HG03280 (cell line): ENCODE data around the gene TGM2.
"Not testable (repeated sequence)": the region's sequence is repeated elsewhere in the genome, so short reads cannot be mapped to it uniquely, and the experiment has no call there.

Experiments used
- ATAC-seq: cut with Tn5 transposase; IDR thresholded peaks from one replicate; pipeline ENCODE4 v1.9.1; 2021; ENCODE audit warnings: mild to moderate bottlenecking, moderate library complexity; ENCODE audit not compliant: unreplicated experiment

Gene TGM2

DNA sequence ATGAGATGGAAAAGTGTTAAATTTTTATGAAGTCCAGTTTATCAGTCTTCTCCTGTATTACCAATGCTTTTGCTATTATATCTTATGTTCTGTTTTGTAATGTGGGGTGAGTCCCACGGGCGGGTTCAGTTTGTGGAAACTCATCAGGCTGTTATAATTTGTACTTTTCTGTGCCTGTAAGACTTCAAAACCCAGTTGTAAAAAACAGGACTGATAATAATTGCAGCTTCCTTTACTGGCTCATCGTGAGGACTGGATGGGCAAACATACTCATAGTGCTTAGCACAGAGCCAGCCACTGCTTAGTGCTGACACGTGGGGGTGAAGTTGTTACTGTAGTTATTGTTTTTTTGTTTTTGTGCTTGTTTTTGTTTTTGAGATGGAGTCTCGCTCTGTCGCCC lies 45.6 kb downstream of the TGM2 start:
- ATAC-seq = no peak

DNA sequence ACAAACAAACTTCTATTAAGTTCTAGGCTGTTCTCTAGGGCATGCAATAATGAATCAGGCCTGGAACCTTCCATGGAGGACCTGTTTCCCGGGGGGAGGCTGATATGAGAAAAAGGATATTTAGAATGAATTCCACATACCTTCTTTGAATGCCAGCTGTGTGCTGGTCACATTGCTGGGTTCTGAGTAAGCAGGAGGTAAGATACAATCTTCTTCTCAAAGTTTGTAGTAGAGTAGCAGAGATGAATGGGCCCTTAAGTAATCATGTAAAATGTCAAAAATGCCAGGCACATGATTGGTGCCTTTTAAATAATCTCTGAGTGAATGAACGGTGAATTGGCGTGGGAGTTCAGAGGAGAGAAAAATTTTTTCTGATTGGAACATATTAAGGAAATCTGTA lies 47.4 kb downstream of the TGM2 start:
- ATAC-seq = no peak

GRCh38 chr20:38117205-38117604 lies 47.9 kb downstream of the TGM2 start:
- ATAC-seq = no peak

GRCh38 chr20:38116409-38117165 lies 48.5 kb downstream of the TGM2 start:
- no peak for ATAC-seq

GRCh38 chr20:38115896-38116295 lies 49.2 kb downstream of the TGM2 start:
- ATAC-seq = no peak

DNA sequence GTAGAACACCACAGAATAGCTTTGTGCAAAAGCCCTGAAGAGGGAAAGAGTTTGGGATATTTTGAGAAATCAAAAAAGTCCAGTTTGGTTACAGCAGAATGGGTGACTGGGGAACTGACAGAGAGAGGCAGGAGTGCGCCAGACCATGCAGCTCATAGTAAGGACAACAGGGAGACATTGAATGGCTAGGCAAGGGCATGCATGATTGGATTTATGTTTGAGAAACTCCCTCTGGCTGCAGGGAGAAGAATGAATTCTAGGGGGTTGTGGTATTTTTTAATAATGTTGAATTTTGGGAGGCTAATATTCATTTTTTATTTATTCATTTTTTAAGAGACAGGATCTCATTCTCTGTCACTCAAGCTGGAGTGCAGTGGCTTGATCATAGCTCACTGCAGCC lies 49.9 kb downstream of the TGM2 start:
- no peak for ATAC-seq

GRCh38 chr20:38114353-38114791 lies 50.7 kb downstream of the TGM2 start:
- ATAC-seq = no peak

DNA sequence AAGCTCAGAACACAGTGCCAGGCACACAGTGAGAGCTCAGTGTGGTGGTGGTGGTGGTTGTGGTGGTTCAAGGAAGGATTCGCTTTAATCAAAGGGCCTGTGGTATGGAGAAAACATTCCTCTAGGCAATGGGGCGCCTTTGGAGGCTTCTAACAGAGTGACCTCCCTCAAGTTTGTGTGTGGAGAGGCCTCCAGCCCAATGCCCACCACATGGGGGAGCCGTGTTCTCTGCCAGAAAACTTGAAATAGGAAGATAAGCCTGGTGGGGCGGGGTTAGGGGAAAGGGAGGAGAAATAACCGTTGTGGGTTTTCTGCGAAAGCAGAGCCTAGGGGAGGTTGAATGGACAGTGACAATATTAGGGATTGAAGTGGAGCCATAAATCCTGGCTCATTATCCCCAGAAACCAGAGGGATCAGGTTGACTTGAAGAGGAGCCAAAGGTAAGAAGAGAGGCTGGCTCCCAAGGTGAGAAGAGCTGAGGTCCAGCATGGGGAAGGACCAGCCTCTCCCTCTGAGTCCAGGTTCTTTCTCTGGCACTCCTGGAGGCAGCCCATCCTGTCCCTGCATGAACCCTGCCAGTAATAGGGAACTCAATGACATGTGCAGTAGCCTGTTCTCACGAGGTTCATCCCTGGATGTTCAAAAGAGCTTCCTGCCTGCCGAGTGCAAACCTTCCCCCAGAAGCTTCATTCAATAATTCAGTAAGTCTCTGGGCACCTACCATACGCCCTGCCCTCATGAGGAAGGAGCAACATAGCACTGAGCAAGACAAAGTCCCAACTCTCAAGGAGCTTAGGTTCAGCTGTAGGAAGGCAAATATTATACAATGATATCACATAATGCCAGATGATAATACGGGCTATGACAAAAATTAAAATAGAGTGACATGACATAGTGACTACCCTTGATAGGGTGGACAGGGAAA lies 51.4 kb downstream of the TGM2 start:
- ATAC-seq = no peak

DNA sequence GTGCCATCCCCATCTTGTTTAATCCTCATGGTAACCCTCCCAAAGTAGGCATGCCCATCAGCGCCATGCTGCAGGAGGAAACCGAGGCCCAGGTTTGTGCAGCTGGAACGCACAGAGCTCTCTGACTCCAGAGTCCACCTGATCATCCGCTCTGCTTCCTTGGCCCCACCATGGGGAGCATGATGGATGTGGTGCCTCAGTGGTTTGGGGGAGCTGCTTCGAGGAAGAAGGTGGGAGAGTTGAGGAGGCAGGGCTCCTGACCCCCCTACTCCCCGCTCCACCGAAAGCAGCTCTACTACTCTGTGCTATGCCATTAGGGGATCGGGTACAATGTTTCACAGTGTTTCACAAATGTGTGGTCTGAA lies 52.2 kb downstream of the TGM2 start:
- ATAC-seq = no peak

DNA sequence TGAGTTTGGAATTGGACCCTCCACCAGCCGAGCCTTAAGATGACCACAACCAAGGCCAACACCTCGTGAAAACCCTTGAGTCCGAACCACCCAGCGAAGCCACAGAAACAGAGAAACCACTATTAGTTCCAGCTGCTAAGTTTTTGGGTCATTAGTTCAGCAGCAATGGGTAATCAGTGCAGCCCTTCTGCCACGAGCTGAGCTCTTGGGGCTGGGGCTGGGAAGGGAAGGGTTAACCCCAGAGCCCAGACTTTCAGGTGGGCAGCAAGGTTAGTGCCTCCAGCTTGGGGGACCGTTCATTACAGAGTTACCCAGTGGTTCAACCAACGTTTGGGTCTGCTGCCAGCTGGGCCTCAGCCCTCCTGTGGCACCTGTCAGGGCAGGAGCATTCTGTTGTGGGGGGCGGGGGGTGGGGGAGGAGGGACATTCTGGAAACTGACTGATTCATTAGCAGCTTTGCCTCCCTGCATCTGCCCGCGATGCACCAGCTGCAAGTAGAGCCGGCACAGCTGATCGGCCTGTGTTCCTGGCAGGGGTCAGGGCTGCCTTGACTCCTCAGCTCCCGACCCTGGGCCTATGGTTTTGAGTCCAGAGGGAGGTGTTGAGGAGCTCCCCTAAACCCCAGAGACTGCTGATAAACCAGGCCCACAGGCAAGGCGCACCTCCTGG lies 52.7 kb downstream of the TGM2 start:
- ATAC-seq = no peak

- no peak for ATAC-seq
Observed at GRCh38 chr20:38111366-38112232, 53.5 kb downstream of the TGM2 start.

DNA sequence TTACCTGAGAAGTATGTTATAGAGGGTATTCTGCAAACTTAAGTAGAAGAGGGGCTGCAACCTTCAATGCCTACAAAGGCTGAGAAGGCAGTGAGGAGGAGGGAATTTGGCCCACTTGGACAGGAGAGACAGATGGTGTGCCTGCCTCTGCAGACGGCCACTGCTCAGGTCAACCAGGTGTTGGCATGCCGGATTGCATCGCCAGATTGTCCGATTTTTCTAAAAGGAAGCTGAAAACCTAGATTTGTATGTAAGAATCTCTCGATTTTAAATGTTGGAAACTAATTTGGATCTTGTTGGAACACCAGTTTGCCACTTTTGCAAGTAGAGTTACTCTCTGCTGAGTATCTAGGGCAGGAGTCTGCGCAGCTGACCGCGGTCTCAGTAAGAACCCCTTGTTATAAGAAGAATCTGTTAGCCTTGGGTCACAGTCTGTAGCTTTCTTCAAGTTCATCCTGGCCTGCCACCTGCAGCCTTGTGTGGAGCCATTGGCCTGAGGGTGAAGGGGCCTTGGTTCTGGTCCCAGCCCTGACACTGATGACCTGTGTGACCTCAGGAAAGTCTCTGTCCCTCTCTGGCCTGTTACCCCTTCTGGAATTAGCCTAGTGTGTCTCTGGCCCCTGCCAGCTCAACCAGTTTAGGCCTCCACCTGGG lies 54.4 kb downstream of the TGM2 start:
- no peak for ATAC-seq

DNA sequence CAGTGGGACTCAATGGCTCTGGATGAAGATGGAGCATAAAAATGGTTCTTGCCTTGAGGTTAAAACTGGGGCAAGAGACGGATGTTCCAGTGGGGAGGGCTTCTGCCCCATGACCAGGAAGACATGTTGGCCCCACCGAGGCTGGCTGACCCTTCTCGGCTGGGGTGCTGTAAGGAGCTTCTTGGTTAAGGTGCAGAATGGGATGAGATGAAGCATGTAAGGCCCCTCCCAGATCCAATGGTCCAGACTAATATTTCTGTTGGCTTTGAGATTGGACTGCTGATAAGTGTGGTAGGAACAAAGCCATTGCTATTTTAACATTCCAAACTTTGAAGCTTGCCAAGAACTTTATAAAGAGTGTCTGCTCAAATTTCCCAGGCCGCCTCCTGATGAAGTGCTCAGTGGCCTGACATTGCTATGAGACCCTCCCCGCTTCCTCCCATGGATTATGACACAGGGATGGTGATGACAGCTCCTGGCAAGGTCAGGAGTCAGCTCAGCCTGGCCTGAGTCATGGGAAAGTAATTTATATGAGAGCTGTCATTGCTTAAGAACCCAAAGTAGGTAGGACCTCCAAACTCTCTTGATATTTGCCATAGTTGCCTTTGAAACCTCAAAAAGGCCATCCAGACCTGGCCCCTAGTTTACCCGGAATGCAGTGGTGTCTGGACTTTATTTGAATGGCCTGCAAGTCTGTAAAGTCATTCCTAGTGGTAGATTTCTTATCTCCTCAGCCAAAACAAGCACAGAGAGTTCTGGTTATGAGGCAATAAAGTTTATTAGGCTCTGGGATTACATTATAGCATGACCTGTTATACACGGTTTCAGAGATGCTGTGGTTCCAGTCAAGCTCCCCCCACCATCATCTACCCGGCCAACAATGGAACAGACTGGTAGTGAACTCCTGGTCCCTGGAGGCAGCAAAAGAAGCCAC lies 55.2 kb downstream of the TGM2 start:
- ATAC-seq = no peak

DNA sequence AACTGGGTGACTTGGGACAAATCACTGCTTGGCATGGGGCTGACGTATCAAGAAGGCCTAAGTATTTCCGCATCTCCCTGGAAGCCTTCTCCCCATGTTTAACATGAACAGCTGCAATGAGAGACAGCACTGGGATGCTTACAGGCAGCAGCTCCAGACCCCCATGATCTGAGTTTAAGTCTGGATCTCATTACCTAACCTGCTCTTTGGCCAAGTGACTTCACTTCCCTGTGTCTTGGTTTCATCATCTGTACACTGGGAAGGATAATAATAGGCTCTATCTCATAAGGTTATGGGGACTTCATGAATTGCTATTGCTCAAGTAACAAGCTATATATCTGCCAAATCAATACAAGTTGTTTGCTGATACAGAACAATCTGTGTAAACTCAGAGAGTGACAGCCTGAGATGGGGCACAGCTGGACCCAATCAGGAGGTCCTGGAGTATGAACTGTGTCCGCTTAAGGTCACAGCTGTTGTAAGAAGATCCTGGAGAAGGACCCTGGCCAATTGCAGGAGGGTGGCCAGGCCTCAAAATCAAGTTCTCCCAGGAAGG lies 56.0 kb downstream of the TGM2 start:
- ATAC-seq = no peak

GRCh38 chr20:38108438-38108985 lies 56.6 kb downstream of the TGM2 start:
- no peak for ATAC-seq

- not testable (repeated sequence) for ATAC-seq
Observed at GRCh38 chr20:38107916-38108315, 57.2 kb downstream of the TGM2 start.

GRCh38 chr20:38107386-38107785 lies 57.7 kb downstream of the TGM2 start:
- not testable (repeated sequence) for ATAC-seq

- no peak for ATAC-seq
Observed at GRCh38 chr20:38106461-38106860, 58.6 kb downstream of the TGM2 start.
